ENCODE measurements around the gene ADAMTS6. TPM values are rescaled to one million over a fixed set of nuclear protein-coding genes. Genes with fewer than 3 reads are reported as not detected.

Gene ADAMTS6
- total and polyA plus RNA-seq, 2 of the 13 experiments (the other 11 are each of a cell fraction or from before 2014, with no cell fraction given) = 3.1 to 8.2 TPM

GRCh38 chr5:65481635-65482295, at the start of gene ADAMTS6 (continued):
- TF ChIP-seq ZNF747 (CRISPR knock-in tag; IDR thresholded peaks at IDR 0.05; ENCODE audit: borderline replicate concordance) = 0 out of 2 replicates have a peak, but pooled peaks have one; percentile 28
- no peak for TF ChIP-seq ZNF275 (CRISPR knock-in tag; IDR thresholded peaks at IDR 0.05; ENCODE audit: borderline replicate concordance)
- TF ChIP-seq CEBPG (CRISPR knock-in tag; IDR thresholded peaks at IDR 0.05) = no peak
- peak; percentile 92 for TF ChIP-seq ZNF281 (CRISPR knock-in tag; IDR thresholded peaks at IDR 0.05; ENCODE audit: borderline replicate concordance)
- no peak for TF ChIP-seq ZC3H13 (CRISPR knock-in tag; IDR thresholded peaks at IDR 0.05)
- no peak for TF ChIP-seq ZNF124 (CRISPR knock-in tag; IDR thresholded peaks at IDR 0.05)
- 0 out of 2 replicates have a peak, but pooled peaks have one; percentile 31 for TF ChIP-seq ZNF761 (CRISPR knock-in tag; conservative IDR thresholded peaks at IDR 0.05)
- TF ChIP-seq TCF7L2 (IDR thresholded peaks at IDR 0.05; ENCODE audit: low read depth, low read length) = no peak
- 0 out of 2 replicates have a peak, but pooled peaks have one; percentile 13 for TF ChIP-seq TBX2 (CRISPR knock-in tag; IDR thresholded peaks at IDR 0.05; ENCODE audit: borderline replicate concordance)
- TF ChIP-seq ZMYM3 (CRISPR knock-in tag; IDR thresholded peaks at IDR 0.05) = no peak
- TF ChIP-seq KAT8 (CRISPR knock-in tag; IDR thresholded peaks at IDR 0.05) = 0 out of 2 replicates have a peak, but pooled peaks have one; percentile 13
- peak; percentile 54; the same call in 1 of the 2 replicates for TF ChIP-seq ATF1 (CRISPR knock-in tag; IDR thresholded peaks at IDR 0.05)
- no peak for TF ChIP-seq ZFP36L1 (CRISPR knock-in tag; IDR thresholded peaks at IDR 0.05)
- no peak for TF ChIP-seq CSRNP2 (CRISPR knock-in tag; conservative IDR thresholded peaks at IDR 0.05; ENCODE audit: low read depth)
- peak; percentile 73 for TF ChIP-seq MAX (IDR thresholded peaks at IDR 0.05)
- no peak for TF ChIP-seq POLR2G (IDR thresholded peaks at IDR 0.05; ENCODE audit: low read depth, low read length)
- no peak for TF ChIP-seq ZNF639 (CRISPR knock-in tag; conservative IDR thresholded peaks at IDR 0.05)
- no peak for TF ChIP-seq JARID2 (CRISPR knock-in tag; IDR thresholded peaks at IDR 0.05; ENCODE audit: insufficient replicate concordance)
- TF ChIP-seq SIN3A (IDR thresholded peaks at IDR 0.05; ENCODE audit: borderline replicate concordance, low read depth, low read length) = peak; percentile 62; the same call in 1 of the 2 replicates
- no peak for TF ChIP-seq BATF2 (CRISPR knock-in tag; IDR thresholded peaks at IDR 0.05)
- no peak for TF ChIP-seq SKI (IDR thresholded peaks at IDR 0.05; ENCODE audit: partially characterized antibody)
- TF ChIP-seq FOXK1 (CRISPR knock-in tag; IDR thresholded peaks at IDR 0.05; ENCODE audit: borderline replicate concordance, low read depth) = no peak
